ENCODE data around the gene PRCC.
A peak's percentile ranks its signal among the peaks of the same experiment; 100 is the strongest.

The PRCC gene

DNA sequence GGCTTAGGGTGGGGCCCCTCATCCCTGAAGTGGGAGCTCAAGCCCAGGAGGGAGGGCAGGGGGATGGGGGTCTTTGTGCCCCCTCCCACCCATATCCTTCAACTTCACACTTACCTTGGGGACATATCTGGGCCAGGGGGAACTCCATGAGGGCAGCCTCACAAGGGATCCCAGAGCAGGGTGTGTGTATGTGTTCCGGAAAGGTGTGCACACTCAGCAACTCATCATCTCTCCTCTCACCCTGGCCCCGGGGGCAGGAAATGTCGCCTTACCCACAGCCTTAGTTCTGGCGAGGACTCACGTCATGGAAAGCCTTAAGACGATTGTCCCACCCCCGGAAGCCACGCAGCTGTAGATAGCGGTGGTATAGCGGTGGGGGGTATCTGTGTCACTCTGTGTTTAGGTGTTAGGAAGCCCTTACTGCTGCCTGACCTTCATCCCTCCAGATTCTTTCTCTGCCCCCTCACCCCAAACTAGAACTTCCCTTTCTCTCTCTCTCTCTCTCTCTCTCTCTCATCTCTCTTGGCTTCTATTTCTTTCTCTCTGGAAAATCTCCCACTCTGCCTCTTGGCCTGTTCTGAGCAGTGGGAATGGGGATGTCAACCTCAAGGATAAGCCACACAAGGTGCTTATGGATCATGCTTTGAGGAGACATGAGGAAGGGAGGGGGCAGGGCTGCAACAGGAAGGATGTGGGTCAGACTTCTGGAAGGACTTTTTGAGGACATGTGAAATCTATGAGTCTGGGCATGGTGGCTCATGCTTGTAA lies 49.4 kb downstream of the PRCC start, which contains the start of gene SH2D2A:
SH2D2A (minus strand) TSS at position 288 of the 768 bp plus-strand sequence; CDS start at position 148, 140 bp downstream.
- DNase-seq = peak; percentile 96

GRCh38 chr1:156821801-156822200 lies 54.5 kb downstream of the PRCC start:
- DNase-seq = peak; percentile 70

- no peak for DNase-seq
Measured at GRCh38 chr1:156822680-156823079, 55.3 kb downstream of the PRCC start.

DNA sequence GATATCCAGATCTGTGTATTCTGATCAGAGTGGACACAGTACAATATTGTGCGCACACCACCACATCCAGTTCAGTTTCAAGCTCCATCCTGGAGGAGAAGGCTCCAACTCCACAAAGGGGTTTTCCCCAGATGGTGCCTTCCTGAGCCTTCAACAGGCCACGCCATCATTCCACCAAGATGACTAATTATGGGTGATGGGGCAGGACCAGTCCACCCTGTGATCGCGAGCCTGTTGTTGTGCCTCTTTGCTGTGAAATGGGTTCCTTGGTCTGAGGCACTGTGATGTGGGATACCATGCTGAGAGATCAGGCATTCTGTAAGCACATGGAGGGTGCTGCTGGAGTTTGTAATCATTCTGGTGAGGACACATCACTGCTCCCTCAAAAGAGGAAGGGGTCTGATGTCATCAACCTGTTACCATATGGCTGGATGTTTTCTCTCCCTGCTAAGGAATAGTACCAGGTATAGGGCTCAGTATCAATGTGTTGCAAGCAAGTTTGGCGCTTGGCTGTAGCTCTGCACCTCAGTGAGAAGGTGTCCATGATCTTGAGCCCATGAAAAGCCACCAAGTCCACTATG lies 56.0 kb downstream of the PRCC start:
- no peak for DNase-seq

DNA sequence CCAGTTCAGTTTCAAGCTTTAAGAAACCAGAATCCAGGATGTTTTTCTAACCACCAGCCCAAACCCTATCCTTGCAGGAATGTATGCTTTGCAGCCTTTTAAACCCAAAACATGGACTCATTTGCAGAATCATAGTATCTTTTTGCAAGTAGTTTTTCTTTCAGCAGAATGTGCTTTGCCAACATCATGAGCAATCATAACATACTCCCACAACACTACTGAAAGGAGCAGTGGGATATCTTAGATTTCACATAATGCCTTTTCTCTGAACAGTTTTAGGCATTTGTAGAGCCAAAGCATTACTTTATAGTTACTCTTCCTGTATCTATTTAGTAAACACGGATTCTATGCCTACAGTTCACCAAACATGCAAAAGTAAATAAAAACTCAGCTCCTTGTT lies 59.3 kb downstream of the PRCC start:
- DNase-seq = no peak

- no peak for DNase-seq
Measured at GRCh38 chr1:156828400-156829124, 61.2 kb downstream of the PRCC start.

DNA sequence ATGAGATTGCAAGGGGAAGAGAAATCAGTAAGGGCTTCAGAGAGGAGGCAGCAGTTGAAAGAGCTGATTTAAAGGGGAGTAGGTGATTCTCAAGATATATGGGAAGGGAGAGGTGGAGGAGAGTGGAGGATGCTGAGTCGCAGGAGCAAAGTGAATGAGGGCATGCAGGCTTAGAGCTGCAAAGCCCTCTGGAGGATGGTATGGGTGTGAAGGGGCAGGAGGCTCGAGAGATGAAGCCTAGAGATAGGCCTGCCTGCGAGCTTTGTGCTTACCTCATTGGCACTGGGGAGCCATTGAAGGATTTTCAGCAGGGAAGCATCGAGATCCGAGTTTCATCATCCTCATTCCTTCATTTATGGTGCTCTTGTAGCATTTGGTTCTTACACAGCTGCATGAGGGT lies 65.1 kb downstream of the PRCC start:
- no peak for DNase-seq

DNA sequence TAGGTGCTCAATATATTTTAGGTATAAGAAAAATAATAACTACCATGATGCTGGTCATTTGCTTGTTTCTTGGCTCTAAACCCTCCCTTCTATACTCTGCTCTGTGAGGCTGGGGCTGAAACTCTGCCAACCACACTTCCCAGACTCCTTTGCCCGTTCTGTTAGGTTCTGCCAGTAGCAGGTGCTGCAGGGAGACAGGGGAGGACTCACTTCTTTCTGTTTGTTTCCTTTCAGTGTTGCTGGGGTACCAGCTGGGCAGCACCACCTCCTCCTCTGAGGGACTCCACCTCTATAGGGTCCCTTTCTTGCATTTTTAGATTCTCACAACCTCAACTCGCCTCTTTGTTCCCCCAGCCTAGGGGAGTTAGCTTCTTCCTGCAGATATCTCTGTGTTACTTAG lies 66.3 kb downstream of the PRCC start:
- no peak for DNase-seq

- no peak for DNase-seq
Measured at GRCh38 chr1:156834322-156834721, 67.0 kb downstream of the PRCC start.

GRCh38 chr1:156836041-156836654 lies 68.8 kb downstream of the PRCC start:
- peak; percentile 62 for DNase-seq

DNA sequence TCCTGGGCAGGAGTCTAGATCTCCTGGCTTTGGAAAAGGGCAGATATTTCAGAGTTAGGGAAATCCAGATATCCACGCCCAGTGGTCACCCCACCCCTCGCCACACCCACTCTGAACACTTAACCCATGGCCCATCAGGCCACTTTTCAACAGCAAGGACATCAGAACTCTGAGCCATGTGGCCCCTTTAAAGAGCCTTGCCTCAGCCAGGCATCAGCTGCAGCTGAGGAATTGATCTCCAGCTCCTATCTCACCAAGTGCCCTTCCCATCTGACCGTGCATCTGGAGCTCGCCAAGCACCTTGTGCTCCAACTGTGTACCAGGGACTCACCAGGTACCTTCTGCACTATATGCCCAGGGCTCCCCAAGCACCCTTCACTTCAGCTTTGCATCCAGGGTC lies 69.6 kb downstream of the PRCC start:
- no peak for DNase-seq

DNA sequence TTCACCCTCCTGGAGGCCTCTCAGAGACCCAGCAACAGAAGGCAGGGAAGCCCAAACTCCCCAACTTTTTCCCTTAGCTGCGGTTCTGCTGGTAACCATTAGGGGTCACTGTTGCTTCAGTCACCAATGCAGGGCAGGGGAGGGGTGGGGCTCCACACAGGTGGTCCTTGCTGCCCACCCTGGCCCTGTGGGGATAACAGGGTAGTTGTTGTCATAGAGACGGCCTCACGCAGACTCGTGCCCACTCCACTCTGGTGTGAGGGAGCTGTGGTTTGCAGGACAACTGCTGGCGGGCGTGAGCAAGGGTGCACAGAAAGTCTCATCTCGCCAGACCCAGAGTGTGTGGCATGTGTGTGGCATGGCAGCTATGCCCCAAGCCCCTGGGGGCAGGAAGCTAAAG lies 71.6 kb downstream of the PRCC start:
- no peak for DNase-seq

- no peak for DNase-seq
Measured at GRCh38 chr1:156839426-156840109, 72.2 kb downstream of the PRCC start.

DNA sequence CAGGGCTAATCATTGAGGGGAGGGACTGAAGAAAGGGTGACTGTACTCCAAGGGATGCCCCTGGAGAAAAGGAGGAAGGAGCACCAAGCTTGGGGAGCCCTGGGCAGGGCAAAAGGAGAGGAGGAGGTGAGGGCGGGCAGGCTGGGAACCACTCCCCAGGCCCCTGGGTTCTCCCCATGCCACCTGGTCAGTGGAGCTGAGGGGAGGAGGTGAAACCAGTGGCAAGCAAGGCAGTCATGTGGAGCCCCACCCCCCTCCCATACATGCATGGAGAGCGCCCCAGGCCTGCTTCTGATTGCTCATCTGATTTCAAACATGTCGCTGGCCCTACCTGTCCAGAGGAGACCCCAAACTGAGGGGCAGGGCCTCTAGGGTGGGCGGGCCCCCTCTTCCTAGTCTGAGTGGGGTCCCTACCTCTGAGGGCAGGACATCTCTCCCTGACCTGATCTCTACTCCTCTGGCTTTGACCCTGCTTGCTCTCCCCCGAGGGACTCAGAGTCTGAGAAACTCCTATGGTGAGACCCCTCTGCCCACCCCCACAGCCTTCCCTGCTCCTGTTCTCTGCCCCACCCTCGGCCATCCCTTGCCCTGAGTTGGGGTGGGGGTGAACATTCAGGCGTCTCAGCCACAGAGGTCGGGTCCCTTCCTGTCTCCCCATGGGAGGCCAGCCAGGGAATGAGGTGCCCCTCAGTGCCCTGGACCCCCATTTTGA lies 73.0 kb downstream of the PRCC start:
- DNase-seq = no peak

DNA sequence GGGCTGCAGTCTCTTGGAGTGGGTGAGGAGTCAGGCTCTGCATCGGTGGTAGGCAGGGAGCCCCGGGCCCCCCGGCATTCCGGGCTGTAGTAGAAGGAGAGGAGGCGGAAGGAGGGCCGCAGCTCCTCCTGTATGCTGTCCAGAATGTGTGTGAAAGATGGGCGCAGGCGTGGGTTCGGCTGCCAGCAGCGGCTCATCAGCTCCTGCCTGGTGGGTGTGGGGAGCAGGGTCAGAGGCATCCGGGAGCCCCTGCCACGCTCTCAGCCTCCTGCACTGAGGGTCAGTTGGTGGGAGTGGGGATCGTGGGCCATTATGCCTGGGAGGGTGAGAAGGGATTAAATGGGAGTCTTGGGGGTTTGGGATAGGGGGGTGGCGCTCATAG lies 73.6 kb downstream of the PRCC start:
- no peak for DNase-seq

GRCh38 chr1:156841295-156841855 lies 74.0 kb downstream of the PRCC start:
- DNase-seq = no peak

GRCh38 chr1:156842618-156843300 lies 75.4 kb downstream of the PRCC start:
- DNase-seq = no peak

DNA sequence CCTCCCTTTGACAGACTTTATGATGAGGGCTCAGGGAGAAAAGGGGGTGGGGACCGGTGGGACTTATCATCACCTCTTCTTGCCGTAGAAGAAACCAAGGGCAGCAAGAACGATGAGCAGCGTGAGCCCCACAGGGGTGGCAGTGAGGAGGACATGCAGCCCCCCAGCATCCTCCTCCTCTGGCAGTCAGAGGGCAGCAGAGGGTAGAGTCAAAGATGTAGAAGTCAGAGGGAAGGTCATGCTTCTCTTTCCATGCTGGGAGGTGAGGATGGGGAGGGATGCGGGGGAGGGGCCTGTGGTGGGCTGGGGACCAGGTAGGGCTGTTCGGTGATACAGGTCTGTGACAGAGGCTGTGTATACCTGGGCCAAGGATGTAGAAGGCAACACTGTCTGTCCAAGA lies 76.8 kb downstream of the PRCC start:
- DNase-seq = no peak

- DNase-seq = no peak
Measured at GRCh38 chr1:156844638-156845037, 77.3 kb downstream of the PRCC start.

GRCh38 chr1:156845055-156845952 lies 78.0 kb downstream of the PRCC start:
- DNase-seq = peak; percentile 26
